PC-9 (cell line): Measurements from ENCODE around the gene MARS1.

Source experiments
- CTCF ChIP-seq: fragments of 200-600 bp; sonication (generic); conservative IDR thresholded peaks from 2 replicates; pipeline ENCODE4 v1.6.1; 2017; ENCODE audit warnings: mixed run types, antibody characterized with exemption, mild to moderate bottlenecking, moderate library complexity
- EZH2 ChIP-seq: fragments of 200-600 bp; sonication (generic); IDR thresholded peaks from 2 replicates; pipeline ENCODE4 v1.8.0; 2017; ENCODE audit warnings: antibody characterized with exemption, low read depth

DNA sequence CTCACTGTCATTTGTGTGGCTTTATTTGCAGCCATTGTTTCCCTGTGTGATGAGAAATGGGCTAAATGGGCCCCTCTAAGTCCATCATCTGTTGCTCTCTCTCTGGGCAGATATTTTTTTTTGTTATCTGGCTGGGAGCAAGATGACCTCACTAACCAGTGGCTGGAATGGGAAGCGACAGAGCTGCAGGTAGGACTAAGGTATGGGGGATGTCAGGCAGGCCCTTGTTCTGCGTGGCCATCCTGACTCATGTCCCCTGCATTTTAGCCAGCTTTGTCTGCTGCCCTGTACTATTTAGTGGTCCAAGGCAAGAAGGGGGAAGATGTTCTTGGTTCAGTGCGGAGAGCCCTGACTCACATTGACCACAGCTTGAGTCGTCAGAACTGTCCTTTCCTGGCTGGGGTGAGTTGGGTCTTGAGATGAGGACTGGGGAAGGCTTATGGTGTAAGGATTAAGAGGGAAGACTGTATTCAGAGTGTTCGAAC lies 1.3 kb downstream of the MARS1 start:
- TF ChIP-seq CTCF (no peak), EZH2 (no peak)
